Gastrocnemius medialis (tissue), 4 donors: Measurements from ENCODE around the gene RFFL. TPM values are rescaled to one million over a fixed set of nuclear protein-coding genes. Genes with fewer than 3 reads are reported as not detected.

Source experiments
- ATAC-seq, 2 donors: fragments of 150-250 bp; one replicate each; pipeline ENCODE4 v1.9.1; 2016
- DNase-seq, 2 donors: peaks; one replicate each; pipeline ENCODE4 v3.0.0-alpha.2; 2019
- H3K27ac ChIP-seq, 4 donors: fragments of 200-600 bp; sonication (generic); 1 replicate in 1 of 4; 2 replicates in 3 of 4; pipeline ENCODE4 v1.5.1; 2016 to 2018; ENCODE audit warnings: mild to moderate bottlenecking in 2 of 4, moderate library complexity in 1 of 4
- H3K27me3 ChIP-seq, 3 donors: fragments of 200-600 bp; sonication (generic) in 2 of 3; 1 replicate in 1 of 3; 2 replicates in 2 of 3; pipeline versions ENCODE4 v1.5.1 to v1.6.0; 2016 to 2019; ENCODE audit warnings: mild to moderate bottlenecking in 1 of 3, moderate library complexity in 1 of 3
- H3K36me3 ChIP-seq, 2 donors: fragments of 200-600 bp; sonication (generic) in 1 of 2; one replicate each; pipeline ENCODE4 v1.5.1; 2017 to 2018
- H3K4me1 ChIP-seq, 2 donors: fragments of 200-600 bp; sonication (generic) in 1 of 2; one replicate each; pipeline ENCODE4 v1.5.1; 2016 to 2017; ENCODE audit warnings: mild to moderate bottlenecking in 2 of 2
- H3K4me3 ChIP-seq, 4 donors: fragments of 200-600 bp; sonication (generic) in 3 of 4; 1 replicate in 1 of 4; 2 replicates in 3 of 4; pipeline ENCODE4 v1.5.1; 2016 to 2019; ENCODE audit warnings: mild to moderate bottlenecking in 2 of 4
- H3K9me3 ChIP-seq, 3 donors: fragments of 200-600 bp; sonication (generic) in 2 of 3; 1 replicate in 1 of 3; 2 replicates in 2 of 3; pipeline ENCODE4 v1.5.1; 2016 to 2019
- POLR2A ChIP-seq, 2 donors: fragments of 450-650 bp; IDR thresholded peaks; one replicate each; pipeline ENCODE4 v1.6.1; 2017; ENCODE audit warnings: antibody characterized with exemption in 2 of 2, mild to moderate bottlenecking in 2 of 2, moderate library complexity in 2 of 2
- in situ Hi-C, 4 donors: fragments of 200-750 bp; cut with MboI; loops; one replicate each; pipeline versions ENCODE4 v1.15.0 to v1.8.0; 2017; ENCODE audit warnings: low sequenced_read_pairs in 4 of 4
- intact Hi-C: fragments of 100-400 bp; cut with DNase I; formaldehyde crosslinking; loops from one replicate; pipeline ENCODE4 v1.15.1; 2023; ENCODE audit warnings: low total_unique reads
- total RNA-seq, 4 donors: library from RNA; depleted of rRNA; stranded (reverse); fragments of >200 nt; gene quantifications; one replicate each; pipeline versions ENCODE4 v1.1.0 to v1.2.3, GENCODE V29; 2016
- TF ChIP-seq, protein P1 (sequence below), 5 experiments: fragments of 450-650 bp in 3 of 5; fragments of 200-600 bp in 2 of 5; sonication (generic) in 2 of 5; IDR thresholded peaks in 4 of 5; conservative IDR thresholded peaks in 1 of 5; 1 replicate in 4 of 5; 2 replicates in 1 of 5; pipeline ENCODE4 v1.5.1; 2016 to 2019; ENCODE audit warnings: antibody characterized with exemption in 5 of 5, mild to moderate bottlenecking in 3 of 5, moderate library complexity in 3 of 5

Gene RFFL
- total RNA-seq, 4 donors from 2014 or later, result 17.4 to 65.7 (median 35.0) TPM

DNA sequence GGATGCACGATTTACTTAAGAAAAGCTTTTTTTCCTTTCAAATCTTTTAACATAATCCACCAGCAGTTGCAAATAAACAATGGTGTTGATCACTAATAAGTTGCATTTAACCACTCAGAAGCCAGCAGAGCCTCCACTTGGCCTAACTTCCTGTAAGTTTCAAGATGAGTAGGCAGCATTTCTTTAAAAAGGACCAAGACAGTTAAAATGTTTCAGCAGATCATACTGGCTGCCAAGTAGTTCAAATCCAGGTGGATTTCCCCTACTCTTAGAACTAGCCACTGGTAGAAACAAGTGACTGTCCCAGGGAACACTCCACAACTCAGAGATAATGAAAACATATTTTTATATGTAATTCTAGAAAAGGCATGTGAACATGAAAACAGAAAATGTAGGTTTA, 17.0 kb upstream of the RFFL start:
- ATAC-seq, result no peak
- no peak overlapping the region for H3K27ac ChIP-seq
- no peaks in the 10 kb centered on the region for H3K4me1 ChIP-seq
- H3K27me3 ChIP-seq, result no peaks in the 10 kb centered on the region
- H3K36me3 ChIP-seq, result no peaks in the 10 kb centered on the region
- H3K9me3 ChIP-seq, result no peaks in the 10 kb centered on the region
- in situ Hi-C loops (loop anchor here in 2 of 4 donors (10.0 to 25.0 kb wide), 2 partner anchors 93 to 116 kb away; partner anchors contain the start of genes CCT6B (in 1 of the 2), LIG3 (in 1 of the 2) and ZNF830 (in 1 of the 2)), intact Hi-C loops (no loop called here)
- H3K4me3 ChIP-seq, result no peak overlapping the region
- TF ChIP-seq, protein P1, sequence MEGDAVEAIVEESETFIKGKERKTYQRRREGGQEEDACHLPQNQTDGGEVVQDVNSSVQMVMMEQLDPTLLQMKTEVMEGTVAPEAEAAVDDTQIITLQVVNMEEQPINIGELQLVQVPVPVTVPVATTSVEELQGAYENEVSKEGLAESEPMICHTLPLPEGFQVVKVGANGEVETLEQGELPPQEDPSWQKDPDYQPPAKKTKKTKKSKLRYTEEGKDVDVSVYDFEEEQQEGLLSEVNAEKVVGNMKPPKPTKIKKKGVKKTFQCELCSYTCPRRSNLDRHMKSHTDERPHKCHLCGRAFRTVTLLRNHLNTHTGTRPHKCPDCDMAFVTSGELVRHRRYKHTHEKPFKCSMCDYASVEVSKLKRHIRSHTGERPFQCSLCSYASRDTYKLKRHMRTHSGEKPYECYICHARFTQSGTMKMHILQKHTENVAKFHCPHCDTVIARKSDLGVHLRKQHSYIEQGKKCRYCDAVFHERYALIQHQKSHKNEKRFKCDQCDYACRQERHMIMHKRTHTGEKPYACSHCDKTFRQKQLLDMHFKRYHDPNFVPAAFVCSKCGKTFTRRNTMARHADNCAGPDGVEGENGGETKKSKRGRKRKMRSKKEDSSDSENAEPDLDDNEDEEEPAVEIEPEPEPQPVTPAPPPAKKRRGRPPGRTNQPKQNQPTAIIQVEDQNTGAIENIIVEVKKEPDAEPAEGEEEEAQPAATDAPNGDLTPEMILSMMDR (IDR thresholded peaks at IDR 0.05 in 4 of 5, conservative IDR thresholded peaks at IDR 0.05 in 1 of 5), result no peak
- no peak for TF ChIP-seq POLR2A (IDR thresholded peaks at IDR 0.05)
- no peak for DNase-seq

DNA sequence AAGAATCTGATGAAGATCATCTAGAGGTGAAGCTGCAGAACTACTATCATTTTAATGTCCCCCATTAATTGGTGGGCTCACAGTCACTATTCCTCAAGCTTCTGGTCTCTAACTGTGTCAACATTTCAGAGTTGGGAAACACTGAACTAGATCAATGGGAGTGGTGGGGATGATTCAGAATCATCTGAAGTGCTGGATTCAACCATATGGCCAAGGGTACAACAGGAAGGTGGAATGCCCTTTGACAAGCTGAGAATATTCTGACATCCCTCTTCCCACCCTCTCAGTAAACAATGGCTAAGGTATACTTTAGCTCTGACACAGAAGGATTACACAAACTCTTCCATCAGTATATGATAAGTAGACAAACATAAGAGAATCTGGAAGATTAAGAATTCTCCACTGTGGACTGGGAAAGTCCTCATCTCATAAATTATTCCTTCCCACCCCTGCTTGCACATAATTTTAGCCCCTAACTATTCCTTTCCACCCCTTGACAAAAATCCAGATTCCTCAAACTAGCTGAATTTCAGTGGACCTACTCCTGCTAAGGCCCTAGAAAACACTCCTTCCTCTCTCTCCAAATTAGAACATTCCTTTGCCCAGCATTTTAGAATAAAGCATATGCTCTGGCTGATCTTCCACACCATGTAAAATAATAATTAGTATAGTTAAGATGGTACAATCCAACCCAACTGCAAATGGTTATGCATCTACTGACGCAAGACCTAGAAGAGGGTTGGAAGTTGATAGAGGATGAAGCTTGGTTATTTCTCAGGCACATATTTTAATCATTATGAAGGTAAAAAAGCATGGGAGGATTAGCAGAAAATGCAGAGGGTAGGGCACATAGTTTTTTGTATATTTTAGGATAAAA, 16.3 kb upstream of the RFFL start:
- in situ Hi-C loops, result loop anchor here in 2 of 4 donors (10.0 to 25.0 kb wide), 2 partner anchors 92 to 115 kb away; partner anchors contain the start of genes CCT6B (in 1 of the 2), LIG3 (in 1 of the 2) and ZNF830 (in 1 of the 2)

DNA sequence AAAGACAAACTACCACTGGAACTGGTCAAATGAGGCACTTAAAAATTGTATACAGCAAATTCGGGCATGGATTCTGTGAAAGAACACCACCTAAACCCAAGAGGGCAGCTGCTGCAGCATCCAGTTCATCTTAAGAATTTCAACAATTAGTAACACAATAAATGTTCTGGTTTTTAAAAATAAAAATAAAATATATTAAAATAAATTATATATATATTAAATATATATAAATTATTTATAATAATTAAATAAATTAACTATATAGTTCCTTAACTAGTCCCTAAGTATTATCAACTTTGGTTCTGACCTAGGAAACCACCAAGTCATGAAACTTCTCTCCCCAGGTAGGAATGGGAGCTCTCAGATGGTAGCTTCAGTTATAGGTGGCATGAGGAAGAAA, 13.4 kb upstream of the RFFL start:
- Histone ChIP-seq H3K4me1 (peaks cover 0 to 4% of the 10 kb centered on the region in 2 donors), H3K27me3 (no peaks in the 10 kb centered on the region), H3K27ac (no peak overlapping the region), H3K36me3 (no peaks in the 10 kb centered on the region), H3K4me3 (no peak overlapping the region), H3K9me3 (no peaks in the 10 kb centered on the region)
- in situ Hi-C loops (loop anchor here in 1 of 4 donors (25.0 kb wide), 1 partner anchor 90 kb away; the partner anchor contains the start of gene LIG3), intact Hi-C loops (no loop called here)
- TF ChIP-seq POLR2A (IDR thresholded peaks at IDR 0.05), result no peak
- DNase-seq (no peak), ATAC-seq (no peak)

More for the DNA sequence above, 16.3 kb upstream of the RFFL start:
- Histone ChIP-seq H3K27me3 (no peaks in the 10 kb centered on the region), H3K9me3 (no peaks in the 10 kb centered on the region), H3K4me1 (peaks cover 0 to 4% of the 10 kb centered on the region in 2 donors), H3K36me3 (no peaks in the 10 kb centered on the region), H3K27ac (no peak overlapping the region), H3K4me3 (no peak overlapping the region)
- ATAC-seq, result no peak
- TF ChIP-seq, protein P1 (IDR thresholded peaks at IDR 0.05 in 4 of 5, conservative IDR thresholded peaks at IDR 0.05 in 1 of 5), result no peak
- no peak for DNase-seq
- intact Hi-C loops, result no loop called here

DNA sequence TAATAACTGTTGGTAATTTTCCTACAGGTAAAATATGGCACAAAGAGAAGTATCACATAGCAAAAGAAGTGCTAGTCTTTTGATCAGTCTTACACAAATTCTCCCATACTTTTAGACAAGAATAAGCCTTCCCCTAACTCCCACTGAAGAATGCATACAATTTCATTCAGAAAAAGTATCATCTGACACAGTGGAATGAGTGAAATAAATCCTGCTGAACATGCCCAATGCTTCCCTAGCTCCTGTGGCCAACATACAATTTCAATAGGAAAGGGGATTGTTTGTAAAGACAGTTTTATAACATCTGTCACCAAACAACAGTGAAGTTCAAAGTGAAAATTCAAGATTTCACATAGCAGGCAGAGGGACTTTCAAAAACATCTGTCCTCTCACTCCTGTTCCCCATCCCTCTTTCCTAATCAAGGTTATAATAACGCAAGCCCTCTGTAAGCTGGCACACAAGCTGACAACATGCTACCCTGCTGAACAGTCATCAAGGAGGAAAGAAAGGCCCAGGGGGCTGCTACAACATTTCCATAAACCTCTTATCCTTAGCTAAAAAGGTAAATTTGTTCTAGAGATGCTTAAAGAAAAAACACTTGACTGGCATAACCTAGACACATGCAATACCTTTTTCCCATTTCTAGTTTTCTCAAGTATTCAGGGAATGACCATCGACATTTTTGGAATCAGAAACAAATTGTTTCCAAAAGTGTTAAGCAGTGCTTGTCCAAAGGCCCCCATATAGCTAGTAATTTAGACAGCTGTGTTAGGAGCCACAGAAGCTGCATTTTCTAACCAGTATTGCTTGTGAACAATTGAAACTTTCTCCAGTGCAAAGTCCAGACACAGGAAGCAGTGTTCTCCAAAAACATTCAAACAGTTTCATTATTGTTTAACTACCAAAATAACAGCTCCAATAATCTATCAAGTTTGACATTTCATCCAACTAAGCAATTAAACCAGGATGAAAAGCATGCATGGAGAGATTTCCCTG, 11.5 kb upstream of the RFFL start:
- in situ Hi-C loops, result loop anchor here in 1 of 4 donors (25.0 kb wide), 1 partner anchor 88 kb away; the partner anchor contains the start of gene LIG3

More for the DNA sequence above, 11.5 kb upstream of the RFFL start:
- no peak for ATAC-seq
- Histone ChIP-seq H3K4me1 (peaks cover 0 to 4% of the 10 kb centered on the region in 2 donors), H3K4me3 (no peak overlapping the region), H3K9me3 (no peaks in the 10 kb centered on the region), H3K36me3 (no peaks in the 10 kb centered on the region), H3K27me3 (no peaks in the 10 kb centered on the region), H3K27ac (no peak overlapping the region)
- no peak for DNase-seq
- intact Hi-C loops, result no loop called here
- TF ChIP-seq, protein P1 (IDR thresholded peaks at IDR 0.05 in 4 of 5, conservative IDR thresholded peaks at IDR 0.05 in 1 of 5), result no peak
- TF ChIP-seq POLR2A (IDR thresholded peaks at IDR 0.05), result no peak
